ENCODE results near the gene SNX10.

The SNX10 gene

GRCh38 chr7:26337232-26337865, 45.7 kb downstream of the SNX10 start:
- DNase-seq (ENCODE audit: low spot score) = no peak

DNA sequence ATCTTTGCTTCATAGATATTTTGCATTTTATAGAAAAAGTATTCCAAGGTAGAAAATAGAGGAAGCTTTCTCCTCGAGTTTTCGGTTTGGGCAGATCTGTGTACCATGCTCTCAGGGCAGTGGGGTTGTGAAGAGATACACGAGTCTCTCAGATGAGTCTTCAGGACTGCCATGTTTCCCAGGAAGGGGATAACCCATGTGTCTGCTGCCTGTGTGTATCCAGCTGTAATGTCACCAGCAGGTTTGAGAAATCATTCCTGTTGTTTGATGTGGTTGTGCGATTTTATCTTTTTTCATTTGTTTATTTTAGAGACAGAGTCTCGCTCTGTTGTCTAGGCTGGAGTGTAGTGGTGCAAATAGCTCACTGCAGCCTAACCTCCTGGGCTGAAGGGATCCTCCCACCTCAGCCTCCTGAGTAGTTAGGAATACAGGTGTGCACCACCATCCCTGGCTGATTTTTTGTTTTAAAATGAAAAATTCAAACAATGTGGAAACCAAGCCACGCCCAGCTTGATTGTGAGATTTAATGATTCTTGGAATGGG, 48.9 kb downstream of the SNX10 start:
- DNase-seq (ENCODE audit: low spot score) = no peak

DNA sequence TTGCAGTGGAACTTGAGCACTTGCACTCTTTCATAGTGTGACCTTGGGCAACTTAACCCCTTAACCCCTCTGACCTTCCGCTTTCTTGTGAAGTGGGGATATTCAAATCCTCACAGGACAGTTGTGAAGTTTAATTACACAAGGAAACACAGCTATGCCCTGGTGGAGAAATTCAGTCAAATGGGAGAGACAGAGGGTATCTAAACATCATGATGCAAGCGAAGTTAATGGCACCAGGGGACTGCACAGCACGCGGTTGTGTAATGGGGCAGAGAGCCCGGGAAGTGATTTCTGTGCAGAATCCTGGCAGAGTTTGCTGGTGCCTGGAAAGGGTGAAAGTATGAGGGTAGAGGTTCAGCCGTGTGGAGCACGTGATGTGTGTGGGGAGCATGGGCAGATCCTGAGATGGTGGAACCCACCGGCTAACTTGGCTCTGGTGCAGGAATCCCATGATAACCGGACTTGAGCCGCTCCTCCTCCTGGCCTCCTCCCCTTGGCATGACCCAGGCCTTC, 51.7 kb downstream of the SNX10 start:
- no peak for DNase-seq (ENCODE audit: low spot score)

DNA sequence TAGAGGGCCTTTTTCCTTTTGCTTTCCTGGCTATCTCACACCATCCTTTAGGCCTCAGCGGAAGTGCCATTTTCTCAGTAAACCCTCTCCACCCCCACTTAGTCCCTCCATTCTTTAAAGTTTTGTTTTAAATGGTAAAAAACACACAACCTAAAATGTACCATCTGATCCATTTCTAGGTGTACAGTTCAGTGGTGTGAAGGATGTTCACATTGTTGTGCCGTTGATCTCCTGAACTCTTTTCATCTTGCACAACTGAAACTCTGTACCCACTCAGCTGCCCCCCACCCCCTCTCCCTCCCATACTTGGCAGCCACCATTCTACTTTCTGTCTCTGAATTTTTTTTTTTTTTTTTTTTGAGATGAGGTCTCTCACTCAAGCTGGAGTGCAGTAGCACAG, 52.2 kb downstream of the SNX10 start:
- no peak for DNase-seq (ENCODE audit: low spot score)

DNA sequence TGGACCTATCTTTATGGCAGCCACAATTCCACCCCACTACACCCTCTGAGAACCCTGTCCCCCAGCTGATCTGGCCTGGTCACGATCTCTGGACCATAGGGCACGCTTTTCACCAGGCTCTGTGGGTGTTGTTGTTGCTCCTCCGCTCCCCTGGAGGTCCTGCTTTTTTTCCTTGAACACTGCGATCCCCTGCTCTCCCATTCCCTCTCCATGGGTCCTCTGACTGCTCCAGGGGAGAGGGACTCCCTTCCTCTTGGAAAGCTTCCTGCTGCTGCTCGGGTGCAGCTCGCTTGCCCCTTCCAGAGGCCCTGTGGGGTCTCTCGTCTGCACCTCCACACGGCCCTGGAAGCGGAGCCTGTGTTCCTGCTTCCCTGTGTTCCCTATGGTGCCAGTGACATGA, 53.5 kb downstream of the SNX10 start:
- DNase-seq (ENCODE audit: low spot score) = no peak

DNA sequence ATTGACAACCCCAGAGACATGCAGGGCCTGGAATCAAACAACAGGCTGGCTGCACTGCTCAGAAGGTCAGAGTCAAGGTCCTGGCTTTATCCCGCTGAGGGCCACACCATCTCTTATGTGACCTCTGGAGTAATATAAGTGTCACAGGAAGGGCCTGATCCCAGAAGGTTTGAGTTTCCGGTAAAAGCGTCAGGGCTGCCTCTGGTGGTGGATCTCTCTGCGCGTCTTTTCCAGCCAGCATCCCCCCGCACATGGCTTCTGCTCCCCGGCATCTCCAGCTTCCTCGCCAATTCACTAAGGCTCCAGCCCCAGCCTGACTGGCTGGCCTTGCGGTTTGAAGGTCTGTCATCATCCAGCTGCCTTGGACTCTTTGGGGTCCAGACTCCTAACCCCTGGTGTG, 54.2 kb downstream of the SNX10 start:
- DNase-seq (ENCODE audit: low spot score) = no peak

DNA sequence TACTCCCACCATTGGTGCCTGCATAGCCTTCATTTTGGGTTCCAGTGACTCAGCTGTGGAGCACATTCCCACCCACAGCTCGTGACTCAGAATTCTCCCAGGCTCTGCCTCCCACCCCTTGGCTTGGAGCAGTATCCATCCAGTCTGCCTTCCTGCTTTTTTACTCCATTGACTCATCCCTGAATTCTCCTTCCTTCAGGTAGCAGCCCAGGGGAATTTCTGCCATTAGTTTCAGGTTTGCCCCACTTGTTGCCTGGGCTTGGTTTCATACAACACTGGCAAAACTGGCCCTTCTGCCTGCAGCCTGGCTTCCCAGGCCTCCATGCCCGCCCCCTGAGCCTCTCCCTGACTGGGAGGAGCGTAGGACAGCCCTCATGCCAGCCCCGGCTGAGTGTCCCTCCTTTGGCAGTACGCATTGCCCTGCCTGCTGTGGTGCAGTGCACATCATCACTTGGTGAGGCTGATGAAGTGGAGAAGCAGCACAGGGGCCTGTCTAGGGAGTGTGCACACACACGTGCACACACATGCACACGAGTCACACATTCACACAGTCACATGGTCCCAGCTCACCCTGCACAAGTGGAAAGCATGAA, 55.0 kb downstream of the SNX10 start:
- DNase-seq (ENCODE audit: low spot score) = peak; percentile 96

DNA sequence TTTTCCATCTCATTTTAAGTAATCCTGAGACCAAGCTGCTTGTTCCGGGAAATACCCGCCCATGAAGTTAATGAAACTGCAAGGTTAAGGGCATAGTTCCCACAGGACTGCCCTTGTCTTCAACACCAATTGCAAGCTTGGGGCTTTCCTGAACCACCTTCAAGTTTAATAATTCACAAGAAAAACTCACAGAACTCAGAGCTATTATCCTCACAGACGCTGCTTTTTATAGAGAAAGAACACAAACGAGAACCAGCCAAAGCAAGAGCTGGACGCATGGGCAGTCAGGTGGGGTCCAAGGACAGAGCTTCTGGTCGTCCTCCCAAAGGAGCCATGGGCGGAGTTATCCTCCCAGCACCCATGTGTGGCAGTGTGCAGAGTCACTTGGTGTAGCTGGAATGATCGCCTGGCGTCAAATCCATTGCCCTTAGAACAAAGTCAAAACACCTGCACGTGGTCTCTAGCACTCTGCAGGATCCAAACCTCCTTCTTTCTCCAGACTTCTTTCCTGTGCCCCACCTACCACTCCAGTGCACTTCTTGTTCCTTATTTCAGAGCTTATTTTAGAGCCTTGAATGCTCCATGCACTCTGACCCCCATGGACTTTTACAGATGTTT, 56.7 kb downstream of the SNX10 start:
- peak; percentile 96 for DNase-seq (ENCODE audit: low spot score)

DNA sequence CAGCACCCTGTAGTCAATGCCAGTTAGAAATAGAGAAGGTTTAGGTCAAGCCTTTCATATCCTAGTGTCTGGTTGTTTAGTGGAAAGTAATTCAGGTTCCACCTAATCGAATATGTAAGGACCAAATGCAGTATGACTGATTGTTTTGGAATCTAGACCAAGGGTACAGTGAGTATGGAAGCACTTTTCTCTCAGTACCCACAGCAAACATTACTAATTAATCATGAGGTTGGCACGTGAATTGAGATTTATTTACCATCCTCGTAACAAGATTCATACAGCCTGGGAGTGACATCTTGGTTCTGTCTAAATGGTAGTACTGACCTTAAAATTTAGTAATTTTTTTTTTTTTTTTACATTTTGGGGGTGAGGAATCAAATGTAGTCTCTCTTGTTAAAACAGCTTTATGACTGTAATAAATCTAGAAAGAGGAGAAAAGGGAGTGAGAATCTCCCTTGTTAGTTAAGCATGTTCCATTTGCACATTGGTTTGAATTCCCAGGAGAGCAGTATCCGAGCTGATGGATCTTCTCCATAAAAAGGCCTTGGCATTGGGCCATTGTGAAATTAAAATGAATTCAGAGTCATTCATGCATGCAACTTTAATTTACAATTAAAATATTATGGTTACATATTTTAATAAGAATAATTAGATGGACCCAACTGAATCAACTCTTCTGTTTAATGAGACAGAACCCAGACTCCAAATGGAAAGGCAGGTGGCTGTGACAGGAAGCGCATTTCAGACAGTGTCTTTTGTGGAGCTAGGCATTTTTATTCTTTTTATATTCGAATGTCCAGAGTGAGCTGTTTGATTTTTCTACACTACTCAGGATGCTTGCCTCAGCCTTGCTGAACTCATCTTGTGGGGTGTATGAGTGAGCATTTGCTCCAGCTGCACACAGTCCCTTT, 57.6 kb downstream of the SNX10 start:
- peak; percentile 86 for DNase-seq (ENCODE audit: low spot score)

DNA sequence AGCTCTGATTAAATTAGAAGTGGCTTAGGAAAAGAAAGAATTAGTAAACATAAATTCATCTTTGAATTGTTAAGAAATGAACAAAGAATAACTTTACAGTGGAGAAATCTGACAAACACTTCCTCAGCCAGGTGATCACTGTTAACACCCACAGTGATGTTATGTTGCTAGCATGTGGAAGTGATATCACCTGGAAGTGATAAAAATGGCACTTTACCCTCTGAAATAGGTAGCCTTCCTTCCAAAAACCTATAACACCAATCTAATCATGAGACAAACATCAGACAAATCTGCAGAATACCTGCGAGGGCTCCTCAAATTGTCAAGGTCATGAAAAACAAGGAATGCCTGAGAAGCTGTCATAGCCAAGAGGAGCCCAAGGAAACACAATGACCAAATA, 59.5 kb downstream of the SNX10 start:
- DNase-seq (ENCODE audit: low spot score) = no peak

DNA sequence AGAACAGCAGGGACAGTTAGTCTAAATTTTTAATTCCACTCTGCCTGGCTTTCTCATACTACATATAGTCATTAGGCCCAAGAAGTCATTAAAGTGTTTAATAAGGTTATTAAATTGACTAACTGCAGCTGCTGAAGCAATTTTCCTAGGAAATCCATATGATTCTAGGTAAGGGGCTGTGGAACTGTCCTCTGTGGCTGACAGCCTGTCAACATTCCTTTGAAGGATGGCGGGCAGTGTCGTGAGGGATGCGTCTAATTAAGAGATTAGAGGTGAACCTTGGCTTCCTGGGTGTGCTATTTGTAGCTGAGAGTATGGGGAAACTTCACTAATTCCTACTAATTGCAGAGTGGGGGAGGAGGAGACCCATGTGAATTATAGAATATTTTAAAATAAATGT, 64.6 kb downstream of the SNX10 start:
- no peak for DNase-seq (ENCODE audit: low spot score)

- DNase-seq (ENCODE audit: low spot score) = no peak
These were observed 65.5 kb downstream of the SNX10 start for GRCh38 chr7:26356929-26357798.

DNA sequence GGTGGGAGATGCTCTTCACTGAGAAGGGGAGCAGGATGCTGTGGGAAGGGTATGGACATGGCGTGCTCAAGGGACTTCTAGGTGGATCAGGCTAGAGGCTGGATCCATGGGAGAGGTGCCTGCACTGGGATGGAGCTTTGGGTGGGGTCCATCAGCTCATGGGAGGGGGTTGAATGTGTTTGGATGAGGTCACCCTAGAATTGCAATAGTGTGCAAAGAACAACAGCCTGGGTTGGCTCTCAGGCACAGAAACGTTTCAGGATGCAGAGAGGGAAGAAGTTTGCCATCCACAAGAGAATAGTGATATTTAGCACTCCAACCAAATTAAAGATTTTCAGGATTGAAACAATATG, 66.1 kb downstream of the SNX10 start:
- no peak for DNase-seq (ENCODE audit: low spot score)

DNA sequence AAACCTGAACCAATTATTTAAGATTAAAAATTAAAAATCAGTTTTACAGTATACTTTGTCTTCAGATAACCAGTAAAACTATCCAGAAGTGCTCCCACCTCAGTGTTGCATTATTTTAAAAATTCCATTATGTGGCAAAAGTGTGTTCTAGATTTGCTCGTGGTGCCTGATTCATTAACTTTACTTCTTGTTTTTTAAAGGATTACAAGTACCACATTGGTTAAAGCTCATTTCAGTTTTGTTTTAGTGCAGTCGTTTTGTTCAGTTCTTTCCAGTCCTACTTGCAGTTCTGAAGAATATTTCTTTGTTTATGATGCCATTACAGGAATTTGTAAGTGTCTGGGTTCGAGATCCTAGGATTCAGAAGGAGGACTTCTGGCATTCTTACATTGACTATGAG, 69.0 kb downstream of the SNX10 start:
- no peak for DNase-seq (ENCODE audit: low spot score)

GRCh38 chr7:26361637-26362036, 70.0 kb downstream of the SNX10 start:
- no peak for DNase-seq (ENCODE audit: low spot score)

GRCh38 chr7:26363465-26363864, 71.8 kb downstream of the SNX10 start:
- DNase-seq (ENCODE audit: low spot score) = no peak

GRCh38 chr7:26365077-26365900, 73.6 kb downstream of the SNX10 start:
- peak; percentile 86 for DNase-seq (ENCODE audit: low spot score)

- peak; percentile 27 for DNase-seq (ENCODE audit: low spot score)
These were observed 74.2 kb downstream of the SNX10 start for GRCh38 chr7:26365901-26366275.

GRCh38 chr7:26367219-26367711, 75.6 kb downstream of the SNX10 start:
- DNase-seq (ENCODE audit: low spot score) = peak; percentile 90

DNA sequence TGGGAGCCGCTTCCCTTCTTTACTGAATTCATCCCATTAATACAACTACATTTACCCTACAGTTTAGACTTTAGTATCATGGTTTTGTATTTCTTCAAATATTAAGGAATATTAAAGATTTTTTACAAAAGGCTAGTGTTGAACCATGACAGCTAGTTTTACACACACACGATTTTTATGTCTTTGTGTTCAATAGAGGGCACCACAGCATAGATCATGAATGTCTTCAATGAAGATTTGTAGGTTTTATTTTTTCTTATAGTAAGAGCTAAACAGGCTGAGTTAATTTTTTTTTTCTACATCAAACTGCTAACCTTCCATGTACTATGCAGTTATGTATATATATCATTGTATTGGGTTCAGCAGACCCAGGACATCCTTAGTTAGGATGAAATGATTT, 76.9 kb downstream of the SNX10 start:
- no peak for DNase-seq (ENCODE audit: low spot score)
